ENCODE results near the gene FBXO21. TPM values are rescaled to one million over a fixed set of nuclear protein-coding genes. Genes with fewer than 3 reads are reported as not detected.

FBXO21 gene
- total and polyA plus RNA-seq, 2 donors from 2014 or later: 28.9 to 45.0 TPM

GRCh38 chr12:117192057-117192456, 1.8 kb upstream of the FBXO21 start:
- H3K27ac ChIP-seq (ENCODE audit: low read depth in 2 of 2, low read length in 2 of 2): no peak overlapping the region
- intact Hi-C loops (cut with DNase I): no loop called here
- peaks cover 0 to 8% (median 3%) of the 10 kb centered on the region in 3 donors for H3K4me1 ChIP-seq (ENCODE audit: control insufficient read depth in 2 of 3, insufficient read depth in 2 of 3, low read depth in 1 of 3, low read length in 3 of 3)
- H3K36me3 ChIP-seq (ENCODE audit: control insufficient read depth in 2 of 3, insufficient read depth in 3 of 3, low read length in 3 of 3): no peaks in the 10 kb centered on the region
- H3K9me3 ChIP-seq (ENCODE audit: control insufficient read depth in 2 of 3, insufficient read depth in 1 of 3, low read length in 3 of 3): no peaks in the 10 kb centered on the region
- H3K27me3 ChIP-seq (ENCODE audit: control insufficient read depth, insufficient read depth, low read length): no peaks in the 10 kb centered on the region
- peak in 1 of 5 donors; percentile 24 for DNase-seq
- no peak for FAIRE-seq
- H3K9ac ChIP-seq (ENCODE audit: low read length in 3 of 3): no peak overlapping the region
- no peak for TF ChIP-seq CTCF (IDR thresholded peaks at IDR 0.05; ENCODE audit: borderline replicate concordance, extremely low read depth, insufficient read depth)
- no peak overlapping the region for H3K4me3 ChIP-seq (ENCODE audit: low read length in 3 of 3)

GRCh38 chr12:117189725-117190209, 503 bp downstream of the FBXO21 start:
- peaks cover 2 to 8% (median 6%) of the 10 kb centered on the region in 3 donors for H3K36me3 ChIP-seq (ENCODE audit: control insufficient read depth in 2 of 3, insufficient read depth in 3 of 3, low read length in 3 of 3)
- no peaks in the 10 kb centered on the region for H3K27me3 ChIP-seq (ENCODE audit: control insufficient read depth, insufficient read depth, low read length)
- no peaks in the 10 kb centered on the region for H3K9me3 ChIP-seq (ENCODE audit: control insufficient read depth in 2 of 3, insufficient read depth in 1 of 3, low read length in 3 of 3)
- peak overlapping the region; percentile 77 to 82 for H3K27ac ChIP-seq (ENCODE audit: low read depth in 2 of 2, low read length in 2 of 2)
- peak overlapping the region; percentile 67 to 88 (median 82) for H3K9ac ChIP-seq (ENCODE audit: low read length in 3 of 3)
- peak overlapping the region; percentile 84 to 88 (median 86) for H3K4me3 ChIP-seq (ENCODE audit: low read length in 3 of 3)
- FAIRE-seq: no peak
- no peak for TF ChIP-seq CTCF (IDR thresholded peaks at IDR 0.05; ENCODE audit: borderline replicate concordance, extremely low read depth, insufficient read depth)
- intact Hi-C loops (cut with DNase I): no loop called here
- peak; percentile 44 to 72 (median 61) for DNase-seq
- H3K4me1 ChIP-seq (ENCODE audit: control insufficient read depth in 2 of 3, insufficient read depth in 2 of 3, low read depth in 1 of 3, low read length in 3 of 3): peaks cover 3 to 8% (median 5%) of the 10 kb centered on the region in 3 donors

GRCh38 chr12:117188961-117189724, 1.1 kb downstream of the FBXO21 start:
- intact Hi-C loops (cut with DNase I): no loop called here
- H3K36me3 ChIP-seq (ENCODE audit: control insufficient read depth in 2 of 3, insufficient read depth in 3 of 3, low read length in 3 of 3): peaks cover 5 to 11% (median 9%) of the 10 kb centered on the region in 3 donors
- H3K9ac ChIP-seq (ENCODE audit: low read length in 3 of 3): peak overlapping the region; percentile 67 to 88 (median 82)
- no peaks in the 10 kb centered on the region for H3K27me3 ChIP-seq (ENCODE audit: control insufficient read depth, insufficient read depth, low read length)
- H3K9me3 ChIP-seq (ENCODE audit: control insufficient read depth in 2 of 3, insufficient read depth in 1 of 3, low read length in 3 of 3): no peaks in the 10 kb centered on the region
- FAIRE-seq (no peak), DNase-seq (peak in 4 of 5 donors; percentile 33 to 68 (median 57))
- H3K4me3 ChIP-seq (ENCODE audit: low read length in 3 of 3): peak overlapping the region; percentile 84 to 88 (median 86)
- peaks cover 3 to 8% (median 5%) of the 10 kb centered on the region in 3 donors for H3K4me1 ChIP-seq (ENCODE audit: control insufficient read depth in 2 of 3, insufficient read depth in 2 of 3, low read depth in 1 of 3, low read length in 3 of 3)
- TF ChIP-seq CTCF (IDR thresholded peaks at IDR 0.05; ENCODE audit: borderline replicate concordance, extremely low read depth, insufficient read depth): no peak
- H3K27ac ChIP-seq (ENCODE audit: low read depth in 2 of 2, low read length in 2 of 2): peak overlapping the region; percentile 77 to 82
